ENCODE results near the gene PRKCA.
"Not testable (repeated sequence)": the region's sequence is repeated elsewhere in the genome, so short reads cannot be mapped to it uniquely, and the experiment has no call there.

The PRKCA gene

DNA sequence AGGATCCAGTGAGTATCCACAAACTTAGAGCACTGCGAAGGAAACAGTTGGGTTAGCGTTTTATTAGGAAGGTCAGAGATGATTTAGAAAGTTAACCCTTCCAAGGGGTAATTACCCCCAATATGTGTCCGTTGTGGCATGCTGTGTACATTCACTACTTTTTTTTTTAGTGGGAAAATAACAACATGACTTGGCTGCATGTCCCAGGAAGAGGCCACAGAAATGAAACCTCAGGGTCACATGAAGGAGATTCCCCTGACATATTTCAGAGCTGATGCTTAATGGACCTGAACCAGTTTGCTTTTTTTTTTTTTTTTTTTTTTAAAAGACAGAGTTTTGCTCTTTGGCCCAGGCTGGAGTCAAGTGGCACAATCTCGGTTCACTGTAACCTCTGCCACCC lies 167.5 kb downstream of the PRKCA start:
- DNase-seq, result no peak

DNA sequence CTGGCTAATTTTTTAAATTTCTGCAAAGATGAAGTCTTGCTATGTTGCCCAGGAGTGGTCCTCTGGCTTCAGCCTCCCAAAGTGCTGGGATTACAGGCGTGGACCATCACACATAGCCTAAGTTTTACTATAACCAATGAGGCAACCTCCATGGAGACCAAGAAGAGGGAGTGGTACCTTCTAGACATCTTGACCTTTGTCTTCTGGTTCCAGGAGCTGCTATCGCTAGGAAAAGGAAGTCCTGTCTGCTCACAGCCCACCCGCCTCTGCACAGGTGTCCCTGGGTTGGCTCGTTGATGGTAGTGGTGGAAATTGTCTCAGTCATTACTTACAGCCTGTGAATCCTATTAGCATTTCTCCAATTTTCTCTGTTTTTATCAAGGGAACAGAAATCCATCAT lies 169.7 kb downstream of the PRKCA start:
- no peak for DNase-seq

DNA sequence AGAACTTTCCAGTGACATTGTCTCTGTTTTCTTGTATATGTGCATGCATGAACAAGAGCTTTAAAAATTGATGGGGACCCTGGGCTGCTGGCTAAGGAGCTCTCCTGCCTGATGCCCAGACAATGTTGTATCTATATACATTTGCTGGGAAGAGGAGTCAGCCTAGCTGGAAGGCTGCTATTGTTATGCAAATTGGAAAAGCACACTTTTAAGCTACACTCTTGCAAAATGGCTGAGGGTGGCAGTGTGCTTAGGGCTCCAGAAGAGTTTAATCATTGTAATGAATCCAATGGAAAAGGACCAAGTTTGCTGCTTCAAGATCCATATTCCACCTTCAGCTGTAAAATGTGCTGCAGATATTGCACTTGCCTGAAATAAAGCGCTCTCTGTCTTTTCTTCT lies 171.8 kb downstream of the PRKCA start:
- no peak for DNase-seq

DNA sequence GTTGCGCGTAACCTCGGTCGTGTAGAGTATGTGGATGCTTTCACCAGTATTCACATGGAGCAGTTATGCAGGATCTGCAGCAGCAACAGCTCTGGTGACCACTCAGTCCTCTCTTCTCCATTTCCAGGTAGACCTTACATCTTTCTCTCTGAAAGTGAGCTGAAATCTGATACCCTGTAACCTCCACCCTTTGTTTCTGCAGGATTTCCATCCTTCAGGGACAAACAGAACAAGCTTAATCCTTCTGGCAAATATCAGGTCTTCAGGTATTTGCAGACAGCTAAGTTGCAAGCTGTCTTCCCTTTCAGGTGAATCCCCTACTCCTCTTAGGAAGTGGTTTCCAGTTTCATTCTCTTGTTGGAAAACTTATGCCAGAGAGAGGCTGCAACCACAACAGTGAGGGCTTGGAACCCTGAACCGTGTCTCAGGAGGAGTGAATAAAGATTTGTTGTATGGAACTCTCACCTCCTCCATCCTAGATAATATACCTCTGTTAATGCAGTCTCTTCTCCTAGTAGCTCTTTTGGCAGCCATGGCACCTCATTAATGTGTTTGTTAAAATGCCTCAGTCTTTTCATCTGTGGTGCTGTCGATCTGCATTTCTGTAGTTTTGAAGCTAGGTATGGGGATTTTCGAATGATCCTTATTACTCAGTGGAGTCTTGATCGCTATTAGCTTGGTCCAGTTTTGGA lies 172.5 kb downstream of the PRKCA start:
- DNase-seq, result no peak

DNA sequence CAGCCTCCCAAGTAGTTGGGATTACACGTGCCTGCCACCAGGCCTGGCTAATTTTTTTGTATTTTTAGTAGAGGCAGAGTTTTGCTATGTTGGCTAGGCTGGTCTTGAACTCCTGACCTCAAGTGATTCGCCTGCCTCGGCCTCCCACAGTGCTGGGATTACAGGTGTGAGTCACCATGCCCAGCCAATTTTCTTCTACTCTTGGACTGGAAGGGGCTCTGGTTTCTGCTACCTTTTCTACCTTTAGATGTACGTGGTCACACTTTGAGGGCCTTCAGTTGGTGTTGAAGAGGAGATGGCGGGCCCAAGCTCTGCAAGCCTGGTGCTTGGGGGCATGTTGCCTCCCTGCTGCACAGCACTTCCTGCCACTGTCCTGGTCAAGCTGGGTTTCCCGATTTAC lies 173.6 kb downstream of the PRKCA start:
- DNase-seq, result no peak

DNA sequence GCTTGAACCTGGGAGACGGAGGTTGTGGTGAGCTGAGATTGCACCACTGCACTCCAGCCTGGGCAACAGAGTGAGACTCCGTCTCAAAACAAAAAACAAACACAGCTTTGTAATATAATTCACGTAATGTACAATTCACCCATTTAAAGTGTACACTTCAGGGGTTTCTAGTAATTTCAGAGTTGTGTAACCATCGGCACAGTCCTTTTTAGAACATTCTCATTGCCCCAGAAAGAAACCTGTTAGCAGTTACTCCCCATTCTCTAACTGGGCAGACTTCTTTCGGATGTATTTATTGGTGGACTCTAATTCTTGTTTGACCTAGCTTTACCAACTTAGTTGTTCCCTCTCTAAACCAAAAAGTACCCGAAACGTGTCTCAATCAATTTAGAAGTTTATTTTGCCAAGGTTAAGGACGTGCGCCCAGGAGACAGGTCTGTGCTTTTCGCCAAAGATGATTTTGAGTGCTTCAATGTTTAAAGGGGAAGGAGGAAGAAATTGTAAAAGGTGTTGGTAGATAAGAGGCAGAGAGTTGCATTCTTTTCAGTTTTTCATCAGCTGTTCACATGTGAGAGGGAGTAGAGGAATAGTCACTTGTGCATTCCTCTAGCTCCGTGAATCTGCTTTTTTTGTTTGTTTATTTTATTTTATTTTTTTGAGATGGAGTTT lies 175.3 kb downstream of the PRKCA start:
- no peak for DNase-seq

DNA sequence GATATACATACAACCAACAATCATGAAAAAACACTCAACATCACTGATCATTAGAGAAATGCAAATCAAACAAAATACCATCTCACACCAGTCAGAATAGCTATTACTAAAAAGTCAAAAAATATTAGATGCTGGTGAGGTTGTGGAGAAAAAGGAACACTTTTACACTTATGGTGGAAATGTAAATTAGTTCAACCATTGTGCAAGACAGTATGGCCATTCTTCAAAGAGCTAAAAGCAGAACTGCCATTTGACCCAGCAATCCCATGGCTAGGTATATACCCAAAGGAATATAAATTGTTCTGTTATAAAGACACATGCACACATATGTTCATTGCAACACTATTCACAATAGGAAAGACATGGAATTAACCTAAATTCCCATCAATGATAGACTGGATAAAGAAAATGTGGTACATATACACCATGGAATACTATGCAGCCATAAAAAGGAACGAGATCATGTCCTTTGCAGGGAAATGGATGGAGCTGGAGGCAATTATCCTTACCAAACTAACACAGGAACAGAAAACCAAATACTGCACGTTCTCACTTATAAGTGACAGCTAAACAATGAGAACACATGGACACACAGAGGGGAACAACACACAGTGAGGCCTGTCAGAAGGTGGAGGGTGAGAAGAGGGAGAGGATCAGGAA lies 176.9 kb downstream of the PRKCA start:
- not testable (repeated sequence) for DNase-seq

DNA sequence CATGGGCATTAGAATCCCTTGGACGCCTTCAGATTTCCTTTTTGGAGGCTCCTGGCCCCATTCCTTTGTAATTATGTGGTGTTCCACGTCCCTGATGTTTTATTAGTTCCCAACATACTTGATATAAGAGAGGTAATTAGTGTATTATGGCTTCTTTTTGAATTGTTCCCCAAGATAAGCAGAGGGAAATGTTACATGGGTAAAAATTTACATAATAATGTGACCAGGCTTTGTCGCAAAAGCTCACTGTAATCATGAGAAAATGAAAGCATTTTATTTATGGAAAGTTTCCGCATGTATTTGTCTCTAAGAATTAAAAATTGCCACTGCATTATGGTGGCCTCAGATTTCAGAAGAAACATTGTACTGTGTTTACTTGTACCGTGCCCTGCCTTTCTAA lies 177.8 kb downstream of the PRKCA start:
- DNase-seq, result no peak

DNA sequence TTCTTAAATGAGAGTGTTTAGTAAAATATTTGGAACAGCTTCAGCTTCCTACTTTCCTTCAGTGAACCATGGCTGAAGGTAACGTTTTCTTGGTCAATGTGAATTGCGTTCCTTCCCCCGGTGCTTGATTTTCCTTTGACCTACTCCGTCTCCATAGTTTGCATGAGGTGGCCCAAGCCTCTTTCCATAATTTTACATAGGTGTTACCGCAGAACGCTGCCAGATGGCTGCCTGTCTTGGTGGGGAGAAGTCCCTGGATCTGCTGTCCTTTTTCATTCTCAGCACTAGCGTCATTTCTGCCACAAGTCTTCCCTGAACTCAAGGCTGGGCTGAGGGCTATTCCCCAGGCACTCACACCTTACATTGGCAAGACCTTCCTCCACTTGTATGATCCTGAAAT lies 178.4 kb downstream of the PRKCA start:
- DNase-seq, result no peak

DNA sequence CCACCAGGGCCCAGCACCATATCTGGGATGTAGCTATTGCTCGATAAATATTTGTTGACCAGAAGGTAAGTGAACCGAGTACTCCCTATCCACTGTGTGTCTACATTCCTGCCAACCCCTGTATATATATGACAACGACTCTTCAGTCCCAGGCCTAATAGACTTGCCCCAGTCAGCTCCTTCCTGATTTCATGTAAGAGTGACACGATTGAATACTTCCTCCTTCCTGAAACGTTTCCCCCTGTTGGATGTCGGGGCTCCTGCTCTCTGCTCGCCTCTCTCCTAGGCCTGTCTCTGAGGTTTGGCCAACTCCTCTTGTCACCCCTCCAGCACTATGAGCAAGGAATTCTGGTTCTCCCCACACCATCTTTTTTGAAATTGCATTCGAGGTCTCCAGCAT lies 178.9 kb downstream of the PRKCA start:
- DNase-seq, result no peak

DNA sequence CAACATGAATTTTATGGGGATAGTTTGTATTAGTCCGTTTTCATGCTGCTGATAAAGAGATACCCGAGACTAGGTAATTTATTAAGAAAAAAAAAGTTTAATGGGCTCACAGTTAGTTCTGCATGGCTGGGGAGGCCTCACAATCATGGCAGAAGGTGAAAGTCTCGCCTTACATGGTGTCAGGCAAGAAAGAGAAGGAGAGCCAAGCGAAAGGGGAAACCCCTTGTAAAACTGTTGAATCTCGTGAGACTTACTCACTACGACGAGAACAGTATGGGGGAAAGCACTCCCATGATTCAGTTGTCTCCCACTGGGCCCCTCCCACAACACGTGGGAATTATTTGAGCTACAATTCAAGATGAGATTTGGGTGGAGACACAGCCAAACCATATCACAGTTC lies 181.5 kb downstream of the PRKCA start:
- no peak for DNase-seq

DNA sequence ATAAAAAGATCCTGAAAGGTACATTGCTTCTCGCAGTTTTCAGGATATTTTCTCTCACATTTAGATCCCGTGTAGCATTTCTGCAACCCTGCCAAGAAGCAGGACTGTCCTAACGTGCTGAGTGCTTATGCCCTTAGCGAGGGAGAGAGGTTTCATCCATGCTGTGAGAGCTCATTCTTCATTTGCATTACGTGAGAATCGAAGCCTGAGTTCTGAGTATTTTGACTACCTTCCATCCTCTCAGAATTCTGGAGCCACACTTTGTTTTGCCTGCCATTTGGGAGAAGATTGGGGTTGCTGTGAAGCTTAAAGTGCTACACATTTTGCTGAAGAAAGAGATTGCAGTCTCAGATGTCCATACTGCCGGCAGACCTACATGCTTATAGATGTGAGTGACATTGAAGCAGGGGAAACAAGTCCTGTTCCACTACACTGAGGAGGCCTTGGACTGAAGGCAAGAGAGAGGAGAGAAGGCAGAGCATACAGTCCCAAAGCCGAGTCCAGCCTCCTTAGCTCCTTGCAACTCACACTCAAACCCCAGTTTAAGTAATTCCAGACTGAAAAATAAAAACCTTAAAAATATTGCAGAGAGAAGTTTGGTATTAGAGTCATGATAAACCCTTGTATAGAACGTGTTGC lies 183.0 kb downstream of the PRKCA start:
- no peak for DNase-seq

DNA sequence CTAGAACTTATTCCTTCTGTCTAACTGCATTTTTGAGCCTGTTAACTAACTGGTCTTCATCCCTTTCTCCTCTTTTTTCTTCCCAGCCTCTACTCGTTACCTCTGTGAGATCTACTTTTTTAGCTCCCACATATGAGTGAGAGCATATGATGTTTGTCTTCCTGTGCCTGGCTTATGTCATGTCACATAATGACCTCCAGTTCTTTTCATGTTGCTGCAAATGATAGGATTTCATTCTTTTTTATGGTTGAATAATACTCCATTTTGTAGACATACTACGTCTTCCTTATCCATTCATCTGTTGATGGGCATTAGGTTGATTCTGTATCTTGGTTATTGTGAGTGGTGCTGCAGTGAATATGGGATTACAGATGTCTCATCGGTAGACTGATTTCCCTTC lies 184.7 kb downstream of the PRKCA start:
- no peak for DNase-seq

DNA sequence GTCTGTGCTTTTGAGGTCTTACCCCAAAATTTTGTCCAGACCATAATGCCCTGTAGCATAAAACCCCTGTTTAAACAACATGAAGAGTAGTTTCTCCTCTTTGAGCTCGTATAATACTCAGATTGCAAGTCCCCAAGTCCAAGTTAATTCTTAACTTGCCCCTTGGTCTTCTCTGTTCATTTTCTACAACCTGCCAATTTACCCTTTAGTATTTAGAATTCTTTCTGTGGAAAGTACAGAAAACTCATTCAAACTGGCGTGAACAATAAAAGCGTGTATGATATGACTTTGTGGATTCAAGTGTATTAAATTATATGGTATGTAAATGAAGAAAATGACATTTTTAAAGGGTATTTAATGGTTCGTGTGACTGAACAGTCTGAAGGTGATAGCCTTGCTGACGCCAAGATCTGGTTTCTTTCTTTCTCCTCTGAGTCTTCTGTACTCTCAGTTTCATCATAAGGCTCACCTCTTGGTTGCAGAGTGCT lies 185.6 kb downstream of the PRKCA start:
- no peak for DNase-seq

DNA sequence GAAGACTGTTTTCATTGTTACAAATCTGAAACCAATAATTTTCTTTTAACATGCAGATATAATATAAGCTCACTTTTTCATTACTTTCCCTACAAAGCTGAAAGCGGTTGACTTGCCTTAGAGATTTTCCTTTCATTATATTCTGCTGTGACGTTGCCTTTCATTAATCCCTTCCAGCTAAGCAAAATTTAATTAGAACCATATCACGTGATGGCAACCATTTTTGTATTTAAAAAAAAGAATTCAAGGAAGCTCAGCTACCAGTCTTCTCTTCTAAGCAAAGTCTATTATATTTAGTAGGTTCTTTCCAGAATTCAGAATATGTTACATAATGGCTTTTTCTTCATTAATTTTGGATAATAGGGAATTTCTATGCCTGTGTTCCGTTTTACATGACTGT lies 186.5 kb downstream of the PRKCA start:
- no peak for DNase-seq

DNA sequence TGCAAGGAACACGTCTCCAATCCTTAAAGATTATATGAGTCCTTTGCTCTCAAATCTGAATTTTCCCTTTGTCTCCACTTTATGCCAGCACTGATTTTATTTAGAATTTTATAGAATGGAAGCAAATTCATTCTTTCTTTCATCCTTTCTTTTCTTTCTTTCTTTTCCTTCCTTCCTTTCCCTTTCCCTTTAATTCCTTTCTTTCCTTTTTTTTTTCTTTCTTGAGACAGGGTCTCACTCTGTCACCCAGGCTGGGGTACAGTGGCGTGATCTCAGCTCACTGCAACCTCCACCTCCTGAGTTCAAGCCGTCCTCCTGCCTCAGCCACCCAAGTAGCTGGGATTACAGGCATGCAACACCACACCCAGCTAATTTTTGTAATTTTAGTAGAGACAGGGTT lies 187.2 kb downstream of the PRKCA start:
- DNase-seq, result not testable (repeated sequence)

DNA sequence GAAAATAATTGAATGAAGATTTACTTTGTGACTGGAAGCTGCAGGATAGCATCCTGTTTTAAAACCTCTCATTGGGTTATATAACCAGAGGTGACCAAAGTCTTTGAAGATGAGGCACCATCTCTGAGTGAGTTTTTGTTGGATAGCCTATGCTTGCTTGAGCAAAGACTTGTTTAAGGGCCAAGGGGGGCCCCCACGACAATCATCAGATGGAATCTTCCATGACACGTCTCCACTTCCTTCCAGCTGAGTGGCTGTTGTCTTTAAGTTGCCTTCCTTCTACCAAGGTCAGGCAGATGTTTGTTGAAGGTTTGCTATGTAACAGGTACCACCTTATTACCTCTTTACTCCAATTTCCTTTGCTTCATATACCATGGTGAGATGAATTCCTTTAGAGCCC lies 188.8 kb downstream of the PRKCA start:
- DNase-seq, result no peak

DNA sequence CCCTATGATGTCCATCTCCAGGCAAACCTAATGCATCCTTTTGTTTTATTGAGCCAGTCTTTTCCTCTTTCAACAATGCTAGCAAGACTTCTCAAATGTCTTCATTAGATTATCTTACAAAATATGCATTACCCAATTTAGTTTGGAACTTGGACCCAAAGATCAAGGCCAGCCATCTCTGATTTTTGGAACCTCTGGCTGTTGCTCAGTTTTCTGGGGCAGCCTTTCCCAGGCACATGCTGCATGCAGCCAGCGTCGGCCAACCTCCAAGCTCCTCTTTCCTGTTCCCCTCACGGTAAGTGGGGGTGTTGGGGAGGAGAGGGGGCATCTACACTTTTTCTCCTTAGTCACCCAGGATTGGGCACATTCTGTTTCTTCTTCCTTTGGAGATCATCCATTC lies 189.3 kb downstream of the PRKCA start:
- DNase-seq, result no peak

DNA sequence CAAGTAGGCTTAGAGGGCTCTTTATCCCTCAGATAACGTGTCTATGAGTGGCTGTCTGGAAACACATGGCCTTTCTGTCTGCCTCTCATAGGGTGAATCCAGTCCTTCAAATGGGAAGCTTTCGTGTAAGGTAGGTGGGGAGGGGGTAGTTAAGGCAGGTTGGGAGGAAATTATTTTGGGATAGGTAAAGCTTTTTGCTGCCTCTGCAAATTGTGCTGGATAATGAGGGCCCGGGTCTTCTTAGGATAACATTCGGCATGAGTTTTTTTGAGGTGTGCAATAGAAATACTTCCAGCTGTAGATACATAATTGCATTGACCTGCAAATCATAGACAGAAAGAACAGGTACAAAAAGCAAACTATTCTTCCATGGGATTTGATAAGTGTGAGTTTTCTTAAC lies 189.7 kb downstream of the PRKCA start:
- DNase-seq, result no peak

DNA sequence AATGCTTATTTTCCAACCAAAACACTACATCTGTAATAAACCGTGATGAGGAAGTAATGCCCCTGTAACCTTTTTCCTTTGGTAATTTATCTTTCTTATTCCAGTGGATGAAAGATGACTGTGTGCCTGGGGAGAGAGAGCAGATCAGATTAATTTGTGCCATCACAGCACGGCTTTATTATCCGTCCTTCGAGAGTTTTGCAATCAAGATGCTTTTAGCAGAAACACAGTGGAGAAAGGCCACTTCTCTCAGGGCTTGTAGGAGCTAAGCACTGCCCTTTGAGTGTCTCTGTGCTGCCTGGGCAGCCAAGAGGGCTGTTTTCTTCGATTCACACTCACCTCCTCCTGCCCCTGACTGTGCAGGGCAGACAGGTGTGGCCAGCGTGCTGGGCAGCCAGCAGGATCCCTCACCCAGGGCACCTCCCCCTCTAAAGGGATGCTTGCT lies 190.2 kb downstream of the PRKCA start:
- no peak for DNase-seq

DNA sequence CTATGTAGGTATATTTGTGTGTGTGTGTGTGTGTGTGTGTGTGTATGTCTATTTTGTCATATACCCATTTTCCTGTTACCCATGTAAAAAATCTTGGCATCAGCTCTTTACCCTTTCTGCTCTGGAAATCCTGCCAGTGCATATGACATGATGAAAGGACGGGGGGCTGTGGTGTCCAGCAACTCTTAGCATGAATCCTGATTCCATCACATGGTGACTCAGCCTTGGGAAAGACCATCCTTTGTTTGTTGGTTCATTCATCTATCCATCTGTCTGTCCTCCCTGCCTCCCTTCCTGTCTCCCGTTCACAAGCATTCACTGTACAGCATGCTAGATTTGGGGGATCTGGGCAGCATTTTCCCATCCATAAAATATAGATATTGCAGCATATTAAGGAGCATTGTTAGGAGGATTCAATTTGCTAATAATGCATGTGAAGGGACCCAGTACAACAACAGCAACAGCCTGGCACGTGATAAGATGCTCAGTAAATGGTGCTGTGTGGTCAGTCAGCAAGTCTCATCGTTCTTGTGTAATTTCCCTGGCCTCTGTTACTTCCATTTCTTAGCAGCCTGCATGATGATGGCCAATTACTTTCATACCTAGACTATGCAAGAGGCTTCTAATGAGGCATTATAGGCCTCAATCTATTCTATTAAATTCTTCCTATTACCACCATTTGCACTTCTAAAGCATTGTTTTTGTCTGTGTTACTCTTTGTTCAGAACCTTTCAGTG lies 191.0 kb downstream of the PRKCA start:
- DNase-seq, result no peak

DNA sequence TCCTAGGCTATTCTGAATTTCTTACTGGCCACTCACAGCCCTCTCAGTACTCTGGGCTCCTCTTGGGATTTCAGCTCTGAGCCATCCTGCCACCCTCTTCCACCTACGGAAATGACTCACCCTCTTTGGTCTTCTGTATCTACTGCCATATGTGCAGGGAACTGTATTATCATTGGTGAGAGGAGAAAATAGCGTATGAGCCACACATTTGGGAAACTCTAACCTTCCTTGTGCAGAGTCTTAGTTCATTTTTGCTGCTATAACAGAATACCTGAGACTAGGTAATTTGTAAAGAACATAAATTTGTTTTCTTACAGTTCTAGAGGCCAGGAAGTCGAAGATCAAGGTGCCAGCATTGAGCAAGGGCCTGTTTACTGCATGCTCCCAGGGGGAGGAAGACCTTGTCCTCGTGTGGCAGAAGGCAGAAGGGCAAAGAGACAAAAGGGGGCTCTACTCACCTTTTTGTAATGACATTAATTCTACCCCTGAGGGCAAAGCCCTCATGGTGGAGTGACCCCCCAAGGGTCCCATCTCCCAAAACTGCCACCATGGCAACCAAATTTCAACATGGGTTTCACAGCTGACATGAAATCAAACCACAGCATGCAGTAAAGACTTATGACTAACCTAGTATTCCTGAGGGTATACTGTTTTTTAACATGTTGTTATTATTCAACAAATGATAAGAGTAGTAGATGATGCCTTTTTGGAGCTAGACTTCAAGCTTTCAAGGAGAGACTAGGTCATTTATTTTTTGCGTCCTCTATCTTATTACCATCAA lies 191.8 kb downstream of the PRKCA start:
- peak; percentile 42 for DNase-seq
